HG03103 (cell line): ENCODE measurements around the gene RCCD1.
"Not testable (repeated sequence)": the region's sequence is repeated elsewhere in the genome, so short reads cannot be mapped to it uniquely, and the experiment has no call there.

Source experiments
- ATAC-seq: cut with Tn5 transposase; IDR thresholded peaks from one replicate; pipeline ENCODE4 v1.9.1; 2021; ENCODE audit warnings: low read depth; ENCODE audit not compliant: unreplicated experiment

The RCCD1 gene

GRCh38 chr15:90954712-90955623, at the start of gene RCCD1:
Gene RCCD1 (plus strand): TSS chr15:90954884. CDS start chr15:90956735, 1,851 bp downstream.
- peak; percentile 92 for ATAC-seq

GRCh38 chr15:90905306-90906180, 49.1 kb upstream of the RCCD1 start:
- ATAC-seq: no peak

GRCh38 chr15:90906181-90906849, 48.4 kb upstream of the RCCD1 start:
- no peak for ATAC-seq

- no peak for ATAC-seq
Measured at GRCh38 chr15:90907051-90907660, 47.5 kb upstream of the RCCD1 start.

- ATAC-seq: no peak
Measured at GRCh38 chr15:90907838-90908507, 46.7 kb upstream of the RCCD1 start.

- not testable (repeated sequence) for ATAC-seq
Measured at GRCh38 chr15:90909449-90909848, 45.2 kb upstream of the RCCD1 start.

GRCh38 chr15:90909976-90910375, 44.7 kb upstream of the RCCD1 start:
- no peak for ATAC-seq

- ATAC-seq: no peak
Measured at GRCh38 chr15:90910441-90911301, 44.0 kb upstream of the RCCD1 start.

GRCh38 chr15:90911302-90911623, 43.4 kb upstream of the RCCD1 start:
- no peak for ATAC-seq

- no peak for ATAC-seq
Measured at GRCh38 chr15:90911906-90912769, 42.5 kb upstream of the RCCD1 start.

- no peak for ATAC-seq
Measured at GRCh38 chr15:90912770-90913075, 42.0 kb upstream of the RCCD1 start.

- no peak for ATAC-seq
Measured at GRCh38 chr15:90913398-90913944, 41.2 kb upstream of the RCCD1 start.

- no peak for ATAC-seq
Measured at GRCh38 chr15:90914305-90915080, 40.2 kb upstream of the RCCD1 start.

- no peak for ATAC-seq
Measured at GRCh38 chr15:90915216-90915807, 39.4 kb upstream of the RCCD1 start.

GRCh38 chr15:90915808-90916440, 38.8 kb upstream of the RCCD1 start:
- no peak for ATAC-seq

- no peak for ATAC-seq
Measured at GRCh38 chr15:90916461-90916860, 38.2 kb upstream of the RCCD1 start.
